HG03571 (cell line): ENCODE data around the gene ARAF.
"Not testable (repeated sequence)": the region's sequence is repeated elsewhere in the genome, so short reads cannot be mapped to it uniquely, and the experiment has no call there.

Experiments
- ATAC-seq: cut with Tn5 transposase; IDR thresholded peaks from one replicate; pipeline ENCODE4 v1.9.1; 2021; ENCODE audit not compliant: unreplicated experiment

The ARAF gene

GRCh38 chrX:47584714-47585113 lies 23.7 kb downstream of the ARAF start:
- no peak for ATAC-seq

GRCh38 chrX:47585273-47585672 lies 24.3 kb downstream of the ARAF start:
- ATAC-seq = no peak

- ATAC-seq = no peak
Observed at GRCh38 chrX:47586043-47586787, 25.2 kb downstream of the ARAF start.

GRCh38 chrX:47587091-47587891 lies 26.3 kb downstream of the ARAF start:
- ATAC-seq = no peak

GRCh38 chrX:47587906-47588735 lies 27.1 kb downstream of the ARAF start:
- ATAC-seq = no peak

GRCh38 chrX:47590984-47591383 lies 30.0 kb downstream of the ARAF start:
- no peak for ATAC-seq

GRCh38 chrX:47593522-47593921 lies 32.5 kb downstream of the ARAF start:
- no peak for ATAC-seq

- ATAC-seq = no peak
Observed at GRCh38 chrX:47595716-47596251, 34.8 kb downstream of the ARAF start.

GRCh38 chrX:47596256-47596655 lies 35.3 kb downstream of the ARAF start:
- no peak for ATAC-seq

- ATAC-seq = no peak
Observed at GRCh38 chrX:47597222-47597621, 36.2 kb downstream of the ARAF start.

- ATAC-seq = not testable (repeated sequence)
Observed at GRCh38 chrX:47603125-47603524, 42.1 kb downstream of the ARAF start.

- ATAC-seq = no peak
Observed at GRCh38 chrX:47605024-47605423, 44.0 kb downstream of the ARAF start.

GRCh38 chrX:47607091-47607490 lies 46.1 kb downstream of the ARAF start:
- no peak for ATAC-seq

- ATAC-seq = no peak
Observed at GRCh38 chrX:47608130-47608810, 47.3 kb downstream of the ARAF start.

- ATAC-seq = no peak
Observed at GRCh38 chrX:47610511-47610910, 49.5 kb downstream of the ARAF start.

- no peak for ATAC-seq
Observed at GRCh38 chrX:47611489-47611888, 50.5 kb downstream of the ARAF start.

- ATAC-seq = no peak
Observed at GRCh38 chrX:47611926-47612325, 50.9 kb downstream of the ARAF start.

- no peak for ATAC-seq
Observed at GRCh38 chrX:47612418-47612817, 51.4 kb downstream of the ARAF start.

GRCh38 chrX:47613082-47613481 lies 52.1 kb downstream of the ARAF start:
- no peak for ATAC-seq

GRCh38 chrX:47614618-47615017 lies 53.6 kb downstream of the ARAF start:
- ATAC-seq = no peak
